ENCODE measurements around the gene CHSY1. TPM values are rescaled to one million over a fixed set of nuclear protein-coding genes. Genes with fewer than 3 reads are reported as not detected.

CHSY1 gene
- total and polyA plus RNA-seq, 2 of the 4 experiments (the other 2 are of a cell fraction), result 40.9 to 53.2 TPM

DNA sequence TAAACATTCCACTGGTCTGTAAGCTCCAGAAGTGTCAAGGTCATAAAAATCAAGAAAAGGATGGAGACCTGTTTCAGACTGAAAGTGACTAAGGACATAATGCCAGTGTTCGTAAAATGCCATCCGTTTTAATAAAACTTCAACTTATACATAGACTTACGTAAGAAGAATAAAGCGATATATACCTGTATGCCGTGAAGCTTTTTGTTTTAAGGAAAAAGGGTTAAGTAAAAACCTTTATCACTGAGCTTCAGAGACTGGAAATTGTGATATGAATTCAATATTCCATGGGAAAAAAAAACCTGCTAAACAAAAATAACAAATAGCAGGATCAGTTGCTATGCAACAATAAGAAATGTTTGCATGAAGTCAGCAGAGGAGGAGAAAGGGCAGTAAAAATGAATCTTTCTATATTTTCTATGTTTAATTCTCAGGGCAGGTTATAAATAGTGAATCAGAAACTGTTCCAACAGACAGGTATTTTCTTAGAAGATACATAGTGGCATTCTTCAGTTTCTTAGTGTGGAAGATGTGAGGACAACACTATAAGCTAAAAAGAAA lies 42.5 kb downstream of the CHSY1 start:
- CTCF ChIA-PET, result no interaction called here

More for the DNA sequence above, 42.5 kb downstream of the CHSY1 start:
- Histone ChIP-seq H3K9me3 (ENCODE audit: control insufficient read depth, insufficient read depth, low read length) (no peaks in the 10 kb centered on the region), H3K14ac (replicated peaks; ENCODE audit: low read depth, low read length) (no peak overlapping the region), H3K9me1 (ENCODE audit: insufficient read depth, low read length) (peaks cover 12% of the 10 kb centered on the region), H2BK5ac (ENCODE audit: low read depth, low read length, poor library complexity, severe bottlenecking) (no peak overlapping the region), H3K18ac (ENCODE audit: low read depth, low read length) (no peak overlapping the region), H3K9ac (ENCODE audit: low read depth, low read length) (no peak overlapping the region), H3K56ac (ENCODE audit: extremely low read depth, insufficient read depth, low read length) (no peak overlapping the region), H3K23ac (ENCODE audit: low read depth, low read length) (no peak overlapping the region), H2BK15ac (ENCODE audit: low read depth, low read length) (no peak overlapping the region), H3K4me2 (ENCODE audit: low read depth, low read length) (no peak overlapping the region), H4K91ac (ENCODE audit: insufficient read depth, low read depth, low read length) (no peak overlapping the region), H3K4me3 (ENCODE audit: insufficient read depth, low read depth, low read length) (no peak overlapping the region), H2BK20ac (ENCODE audit: low read depth, low read length) (no peak overlapping the region), H4K5ac (ENCODE audit: low read depth, low read length) (no peak overlapping the region), H4K8ac (ENCODE audit: low read depth in 2 of 2, low read length in 2 of 2) (no peak overlapping the region), H3K27me3 (ENCODE audit: control insufficient read depth, insufficient read depth, low read length) (no peaks in the 10 kb centered on the region), H2AK5ac (ENCODE audit: low read depth, low read length) (no peak overlapping the region), H2AFZ (replicated peaks; ENCODE audit: low read length, poor library complexity) (no peak overlapping the region), H2AK9ac (replicated peaks; ENCODE audit: low read depth, low read length, poor library complexity) (no peak overlapping the region), H3K4me1 (ENCODE audit: control insufficient read depth, insufficient read depth, low read length) (peaks cover 14% of the 10 kb centered on the region), H3K79me1 (ENCODE audit: low read depth in 1 of 2, low read length in 2 of 2) (peaks cover 0 to 56% of the 10 kb centered on the region in 2 experiments; a peak in 2 of 4 replicates), H3K36me3 (ENCODE audit: control insufficient read depth, insufficient read depth, low read length) (peaks cover 6% of the 10 kb centered on the region), H3K4ac (ENCODE audit: low read depth, low read length) (no peak overlapping the region), H4K20me1 (ENCODE audit: insufficient read depth, low read length) (peaks cover 72% of the 10 kb centered on the region), H3K27ac (ENCODE audit: insufficient read depth, low read length) (no peak overlapping the region), H2BK120ac (ENCODE audit: low read depth, low read length) (no peak overlapping the region)
- POLR2A ChIA-PET (ENCODE audit: unreplicated experiment), result no interaction called here
- intact Hi-C loops (cut with micrococcal nuclease) (loop anchor here (5.0 kb wide), 1 partner anchor 33 kb away; no protein-coding TSS in a partner anchor), dilution Hi-C loops (cut with HindIII; ENCODE audit: low sequenced_read_pairs, unreplicated experiment) (no loop called here), in situ Hi-C loops (cut with MboI; ENCODE audit: low sequenced_read_pairs) (loop anchor here (5.0 kb wide), 1 partner anchor 38 kb away; no protein-coding TSS in a partner anchor)
- no peak for ATAC-seq (ENCODE audit: low read depth)
- no peak for DNase-seq
- BruUV-seq (replicated peaks), result no TSS peak
- WGBS, 2 experiments (ENCODE audit: extremely low coverage in 2 of 2, insufficient read length in 1 of 2), result no CpG with 5 or more reads among the region's 5 CpGs
- no peak for TF ChIP-seq POLR2A (IDR thresholded peaks at IDR 0.05; ENCODE audit: low read depth, low read length)
- no peak for TF ChIP-seq MAFK (IDR thresholded peaks at IDR 0.05; ENCODE audit: low read depth, low read length)
- TF ChIP-seq RFX5 (IDR thresholded peaks at IDR 0.05; ENCODE audit: low read depth, low read length), result no peak
- TF ChIP-seq CEBPB (IDR thresholded peaks at IDR 0.05; ENCODE audit: low read depth, low read length), result no peak
- TF ChIP-seq, protein P1, sequence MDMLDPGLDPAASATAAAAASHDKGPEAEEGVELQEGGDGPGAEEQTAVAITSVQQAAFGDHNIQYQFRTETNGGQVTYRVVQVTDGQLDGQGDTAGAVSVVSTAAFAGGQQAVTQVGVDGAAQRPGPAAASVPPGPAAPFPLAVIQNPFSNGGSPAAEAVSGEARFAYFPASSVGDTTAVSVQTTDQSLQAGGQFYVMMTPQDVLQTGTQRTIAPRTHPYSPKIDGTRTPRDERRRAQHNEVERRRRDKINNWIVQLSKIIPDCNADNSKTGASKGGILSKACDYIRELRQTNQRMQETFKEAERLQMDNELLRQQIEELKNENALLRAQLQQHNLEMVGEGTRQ (IDR thresholded peaks at IDR 0.05; ENCODE audit: low read depth, low read length), result no peak
- TF ChIP-seq MAZ (IDR thresholded peaks at IDR 0.05; ENCODE audit: borderline replicate concordance, low read depth, low read length), result no peak
- TF ChIP-seq BHLHE40 (IDR thresholded peaks at IDR 0.05; ENCODE audit: low read depth, low read length), result no peak
- TF ChIP-seq SMC3 (IDR thresholded peaks at IDR 0.05; ENCODE audit: low read depth, low read length), result no peak
- TF ChIP-seq MXI1 (IDR thresholded peaks at IDR 0.05; ENCODE audit: borderline replicate concordance, low read depth, low read length), result no peak
- TF ChIP-seq NFE2L2 (IDR thresholded peaks at IDR 0.05; ENCODE audit: low read depth, low read length), result no peak
- TF ChIP-seq CHD1 (IDR thresholded peaks at IDR 0.05; ENCODE audit: low read depth, low read length), result no peak
- no peak for TF ChIP-seq RAD21 (IDR thresholded peaks at IDR 0.05; ENCODE audit: low read length)
- TF ChIP-seq FOS (IDR thresholded peaks at IDR 0.05; ENCODE audit: low read depth, low read length), result no peak
- no peak for TF ChIP-seq CTCF (conservative IDR thresholded peaks at IDR 0.05; ENCODE audit: low read depth, low read length)
- TF ChIP-seq RCOR1 (IDR thresholded peaks at IDR 0.05; ENCODE audit: insufficient replicate concordance, low read length), result no peak
- TF ChIP-seq, protein P2, sequence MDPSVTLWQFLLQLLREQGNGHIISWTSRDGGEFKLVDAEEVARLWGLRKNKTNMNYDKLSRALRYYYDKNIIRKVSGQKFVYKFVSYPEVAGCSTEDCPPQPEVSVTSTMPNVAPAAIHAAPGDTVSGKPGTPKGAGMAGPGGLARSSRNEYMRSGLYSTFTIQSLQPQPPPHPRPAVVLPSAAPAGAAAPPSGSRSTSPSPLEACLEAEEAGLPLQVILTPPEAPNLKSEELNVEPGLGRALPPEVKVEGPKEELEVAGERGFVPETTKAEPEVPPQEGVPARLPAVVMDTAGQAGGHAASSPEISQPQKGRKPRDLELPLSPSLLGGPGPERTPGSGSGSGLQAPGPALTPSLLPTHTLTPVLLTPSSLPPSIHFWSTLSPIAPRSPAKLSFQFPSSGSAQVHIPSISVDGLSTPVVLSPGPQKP (IDR thresholded peaks at IDR 0.05; ENCODE audit: borderline replicate concordance, low read depth, low read length), result no peak
